UCSD-AML1 (cell line): Measurements from ENCODE around the gene MED29.
"Not testable (repeated sequence)": the region's sequence is repeated elsewhere in the genome, so short reads cannot be mapped to it uniquely, and the experiment has no call there.

Source experiments
- DNase-seq: peaks from one replicate; lab custom pipeline; 2025; ENCODE audit not compliant: unreplicated experiment; lab: John Stamatoyannopoulos, UW

Gene MED29

GRCh38 chr19:39370735-39371134 lies 20.4 kb upstream of the MED29 start:
- no peak for DNase-seq

- DNase-seq: no peak
These were observed 19.0 kb upstream of the MED29 start for GRCh38 chr19:39372047-39372802.

- DNase-seq: no peak
These were observed 18.2 kb upstream of the MED29 start for GRCh38 chr19:39372941-39373340.

- DNase-seq: no peak
These were observed 15.2 kb upstream of the MED29 start for GRCh38 chr19:39375929-39376328.

GRCh38 chr19:39377373-39378362 lies 13.5 kb upstream of the MED29 start:
- DNase-seq: no peak

- not testable (repeated sequence) for DNase-seq
These were observed 11.8 kb upstream of the MED29 start for GRCh38 chr19:39379366-39379765.

- no peak for DNase-seq
These were observed 11.2 kb upstream of the MED29 start for GRCh38 chr19:39379865-39380396.

- no peak for DNase-seq
These were observed 10.4 kb upstream of the MED29 start for GRCh38 chr19:39380521-39381502.

- no peak for DNase-seq
These were observed 9.1 kb upstream of the MED29 start for GRCh38 chr19:39381910-39382611.

GRCh38 chr19:39382991-39383828 lies 8.0 kb upstream of the MED29 start:
- no peak for DNase-seq

GRCh38 chr19:39384839-39385568 lies 6.2 kb upstream of the MED29 start:
- DNase-seq: no peak

GRCh38 chr19:39385629-39386411 lies 5.4 kb upstream of the MED29 start:
- no peak for DNase-seq

GRCh38 chr19:39386557-39386956 lies 4.6 kb upstream of the MED29 start:
- DNase-seq: no peak

- DNase-seq: no peak
These were observed 2.5 kb upstream of the MED29 start for GRCh38 chr19:39388657-39389056.

- DNase-seq: no peak
These were observed 1.4 kb upstream of the MED29 start for GRCh38 chr19:39389631-39390414.

GRCh38 chr19:39390451-39390750 lies 777 bp upstream of the MED29 start:
- no peak for DNase-seq
